ENCODE measurements around the gene RPEL1.

RPEL1 gene

GRCh38 chr10:103198648-103199047, 47.0 kb upstream of the RPEL1 start:
- Histone ChIP-seq H3K4me1 (ENCODE audit: control insufficient read depth, low read length) (peaks cover 7% of the 10 kb centered on the region), H3F3A (ENCODE audit: control insufficient read depth, insufficient read depth) (peaks cover 3% of the 10 kb centered on the region; the same call in 1 of the 2 replicates), H3K79me2 (ENCODE audit: control insufficient read depth, low read length) (peaks cover 5% of the 10 kb centered on the region), H3K27ac (ENCODE audit: low read depth, low read length) (no peak overlapping the region), H3K4me2 (ENCODE audit: low read length) (no peak overlapping the region), H3K27me3 (ENCODE audit: control insufficient read depth, low read length) (no peaks in the 10 kb centered on the region), H3K36me3 (ENCODE audit: control insufficient read depth, low read length) (no peaks in the 10 kb centered on the region), H3K9me3 (ENCODE audit: control insufficient read depth, insufficient read depth, low read length) (no peaks in the 10 kb centered on the region), H3K9me2 (replicated peaks; ENCODE audit: control insufficient read depth, low read length) (no peaks in the 10 kb centered on the region), H3K4me3 (ENCODE audit: low read length) (no peak overlapping the region), H4K20me1 (ENCODE audit: control insufficient read depth, insufficient read depth, low read depth, low read length) (no peaks in the 10 kb centered on the region)
- TF ChIP-seq CTCF (IDR thresholded peaks at IDR 0.05; ENCODE audit: low read depth, low read length, poor library complexity, severe bottlenecking) (no peak), EZH2phosphoT487 (IDR thresholded peaks at IDR 0.05; ENCODE audit: borderline replicate concordance, low read length) (no peak)

GRCh38 chr10:103199488-103199887, 46.2 kb upstream of the RPEL1 start:
- no peak overlapping the region for H3K4me3 ChIP-seq (ENCODE audit: low read length)
- TF ChIP-seq EZH2phosphoT487 (IDR thresholded peaks at IDR 0.05; ENCODE audit: borderline replicate concordance, low read length) (no peak), CTCF (IDR thresholded peaks at IDR 0.05; ENCODE audit: low read depth, low read length, poor library complexity, severe bottlenecking) (no peak)
- H3K27ac ChIP-seq (ENCODE audit: low read depth, low read length), result no peak overlapping the region

GRCh38 chr10:103202319-103202718, 43.4 kb upstream of the RPEL1 start:
- H3K4me3 ChIP-seq (ENCODE audit: low read length), result no peak overlapping the region
- H3K27me3 ChIP-seq (ENCODE audit: control insufficient read depth, low read length), result no peaks in the 10 kb centered on the region
- no peaks in the 10 kb centered on the region for H3K79me2 ChIP-seq (ENCODE audit: control insufficient read depth, low read length)
- no peaks in the 10 kb centered on the region for H3K9me3 ChIP-seq (ENCODE audit: control insufficient read depth, insufficient read depth, low read length)
- no peak overlapping the region for H3K27ac ChIP-seq (ENCODE audit: low read depth, low read length)
- no peaks in the 10 kb centered on the region for H3K9me2 ChIP-seq (replicated peaks; ENCODE audit: control insufficient read depth, low read length)
- no peaks in the 10 kb centered on the region for H4K20me1 ChIP-seq (ENCODE audit: control insufficient read depth, insufficient read depth, low read depth, low read length)
- no peak overlapping the region for H3K4me2 ChIP-seq (ENCODE audit: low read length)
- TF ChIP-seq CTCF (IDR thresholded peaks at IDR 0.05; ENCODE audit: low read depth, low read length, poor library complexity, severe bottlenecking), result no peak
- no peak for TF ChIP-seq EZH2phosphoT487 (IDR thresholded peaks at IDR 0.05; ENCODE audit: borderline replicate concordance, low read length)
- H3F3A ChIP-seq (ENCODE audit: control insufficient read depth, insufficient read depth), result no peaks in the 10 kb centered on the region
- no peaks in the 10 kb centered on the region for H3K36me3 ChIP-seq (ENCODE audit: control insufficient read depth, low read length)
- H3K4me1 ChIP-seq (ENCODE audit: control insufficient read depth, low read length), result no peaks in the 10 kb centered on the region

More at GRCh38 chr10:103199488-103199887, 46.2 kb upstream of the RPEL1 start:
- H3K9me2 ChIP-seq (replicated peaks; ENCODE audit: control insufficient read depth, low read length), result no peaks in the 10 kb centered on the region
- H4K20me1 ChIP-seq (ENCODE audit: control insufficient read depth, insufficient read depth, low read depth, low read length), result no peaks in the 10 kb centered on the region
- no peak overlapping the region for H3K4me2 ChIP-seq (ENCODE audit: low read length)
- H3K27me3 ChIP-seq (ENCODE audit: control insufficient read depth, low read length), result no peaks in the 10 kb centered on the region
- H3K36me3 ChIP-seq (ENCODE audit: control insufficient read depth, low read length), result no peaks in the 10 kb centered on the region
- H3K79me2 ChIP-seq (ENCODE audit: control insufficient read depth, low read length), result no peaks in the 10 kb centered on the region
- peaks cover 3% of the 10 kb centered on the region; the same call in 1 of the 2 replicates for H3F3A ChIP-seq (ENCODE audit: control insufficient read depth, insufficient read depth)
- H3K9me3 ChIP-seq (ENCODE audit: control insufficient read depth, insufficient read depth, low read length), result no peaks in the 10 kb centered on the region
- no peaks in the 10 kb centered on the region for H3K4me1 ChIP-seq (ENCODE audit: control insufficient read depth, low read length)

Data from DOHH2 (cell line).